Measurements from ENCODE around the gene DIS3L2.
"Not testable (repeated sequence)": the region's sequence is repeated elsewhere in the genome, so short reads cannot be mapped to it uniquely, and the experiment has no call there.

Gene DIS3L2

GRCh38 chr2:232322560-232323327 lies 361.2 kb downstream of the DIS3L2 start:
- no peak for DNase-seq (ENCODE audit: low spot score)

GRCh38 chr2:232323328-232323650 lies 361.8 kb downstream of the DIS3L2 start:
- DNase-seq (ENCODE audit: low spot score), result no peak

- not testable (repeated sequence) for DNase-seq (ENCODE audit: low spot score)
Measured at GRCh38 chr2:232323967-232324366, 362.5 kb downstream of the DIS3L2 start.

GRCh38 chr2:232324778-232325177 lies 363.3 kb downstream of the DIS3L2 start:
- no peak for DNase-seq (ENCODE audit: low spot score)

- DNase-seq (ENCODE audit: low spot score), result no peak
Measured at GRCh38 chr2:232325324-232326273, 364.1 kb downstream of the DIS3L2 start.

DNA sequence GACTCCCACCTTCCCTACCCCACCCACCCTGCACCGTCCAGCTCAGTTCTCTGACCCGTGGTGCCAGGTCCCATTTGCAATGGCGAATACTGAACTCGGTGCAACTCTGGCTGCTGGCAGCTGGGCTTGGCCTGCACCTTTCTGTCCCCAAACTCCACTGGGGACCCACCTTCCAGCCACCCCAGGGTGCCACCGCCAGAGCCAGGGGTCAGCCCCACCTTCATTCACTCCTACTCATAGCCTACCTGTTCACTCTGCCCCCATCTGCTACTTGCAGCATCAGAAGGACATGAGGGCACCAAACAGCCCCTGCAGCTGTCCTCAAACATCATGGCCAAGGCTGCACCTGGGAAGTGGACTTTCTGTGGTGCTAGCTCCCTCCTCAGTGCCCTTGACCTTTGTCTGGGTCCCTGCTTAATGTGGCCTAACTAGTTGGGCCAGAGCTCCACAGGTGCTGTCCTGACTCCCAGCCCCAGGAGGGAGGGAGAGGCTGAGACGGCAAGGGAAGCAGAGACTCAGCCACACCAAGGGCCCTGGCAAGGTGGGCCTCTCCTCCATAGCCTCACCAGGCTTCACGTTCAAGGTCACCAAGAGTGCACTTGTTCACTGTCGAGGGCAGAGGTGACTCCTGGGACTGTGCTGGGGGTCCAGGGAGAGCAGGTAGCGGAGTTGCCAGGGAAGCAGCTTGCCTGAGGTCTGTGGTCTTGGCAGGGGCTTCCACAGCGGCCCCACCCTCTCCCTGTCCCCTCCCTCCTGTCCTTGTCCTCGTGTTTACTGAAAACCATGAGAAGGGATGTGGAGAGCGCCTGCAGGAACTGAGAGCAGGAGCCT lies 365.0 kb downstream of the DIS3L2 start:
- not testable (repeated sequence) for DNase-seq (ENCODE audit: low spot score)

GRCh38 chr2:232327105-232328031 lies 365.9 kb downstream of the DIS3L2 start:
- peak; percentile 81 for DNase-seq (ENCODE audit: low spot score)

GRCh38 chr2:232328032-232328422 lies 366.5 kb downstream of the DIS3L2 start:
- DNase-seq (ENCODE audit: low spot score), result peak; percentile 18

DNA sequence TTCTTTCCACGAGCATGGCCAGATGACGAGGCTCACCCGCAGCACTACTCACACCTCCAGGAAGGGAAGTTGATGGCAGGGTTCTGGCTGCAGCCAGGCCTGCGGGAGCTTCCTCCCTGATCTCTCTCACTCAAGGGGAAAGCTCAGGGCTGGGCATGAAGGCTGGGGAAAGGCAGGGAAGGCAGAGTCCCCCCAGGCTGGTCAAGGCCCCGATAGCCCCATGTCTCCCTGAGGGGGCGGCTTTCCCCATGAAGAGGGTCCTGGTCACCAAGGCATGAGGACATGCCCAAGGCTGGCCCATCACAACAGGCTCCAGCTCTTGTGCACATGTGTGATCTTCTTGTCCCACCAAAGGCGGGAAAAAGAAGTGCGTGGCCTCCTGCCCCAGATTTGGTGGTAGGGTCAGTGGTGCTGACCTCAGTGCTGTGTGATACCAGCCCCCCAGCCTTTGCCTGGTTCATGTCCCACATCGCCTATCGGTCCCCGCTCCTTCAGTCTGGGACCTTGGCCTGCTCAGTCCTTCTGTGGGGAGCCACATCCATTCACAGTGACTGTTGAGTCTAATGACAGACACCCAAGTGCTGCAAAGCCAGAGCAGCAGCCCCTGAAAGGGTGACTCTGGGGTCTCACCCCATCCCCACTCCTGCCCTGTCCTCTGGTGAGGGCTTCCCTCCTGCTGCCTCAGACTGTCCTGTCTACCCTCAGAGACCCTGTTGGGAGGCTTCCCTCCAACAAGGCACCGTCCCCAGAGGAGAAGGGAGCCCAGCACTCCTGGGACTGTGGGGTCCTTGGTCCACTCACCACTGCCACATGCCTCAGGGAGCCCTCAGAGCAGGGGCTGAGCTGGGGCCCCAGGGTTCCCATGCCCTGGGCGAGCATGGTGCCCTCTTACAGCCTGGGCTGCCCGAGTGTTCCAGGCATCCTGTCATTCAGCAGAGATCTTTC lies 367.3 kb downstream of the DIS3L2 start:
- no peak for DNase-seq (ENCODE audit: low spot score)

- no peak for DNase-seq (ENCODE audit: low spot score)
Measured at GRCh38 chr2:232329716-232330067, 368.2 kb downstream of the DIS3L2 start.

DNA sequence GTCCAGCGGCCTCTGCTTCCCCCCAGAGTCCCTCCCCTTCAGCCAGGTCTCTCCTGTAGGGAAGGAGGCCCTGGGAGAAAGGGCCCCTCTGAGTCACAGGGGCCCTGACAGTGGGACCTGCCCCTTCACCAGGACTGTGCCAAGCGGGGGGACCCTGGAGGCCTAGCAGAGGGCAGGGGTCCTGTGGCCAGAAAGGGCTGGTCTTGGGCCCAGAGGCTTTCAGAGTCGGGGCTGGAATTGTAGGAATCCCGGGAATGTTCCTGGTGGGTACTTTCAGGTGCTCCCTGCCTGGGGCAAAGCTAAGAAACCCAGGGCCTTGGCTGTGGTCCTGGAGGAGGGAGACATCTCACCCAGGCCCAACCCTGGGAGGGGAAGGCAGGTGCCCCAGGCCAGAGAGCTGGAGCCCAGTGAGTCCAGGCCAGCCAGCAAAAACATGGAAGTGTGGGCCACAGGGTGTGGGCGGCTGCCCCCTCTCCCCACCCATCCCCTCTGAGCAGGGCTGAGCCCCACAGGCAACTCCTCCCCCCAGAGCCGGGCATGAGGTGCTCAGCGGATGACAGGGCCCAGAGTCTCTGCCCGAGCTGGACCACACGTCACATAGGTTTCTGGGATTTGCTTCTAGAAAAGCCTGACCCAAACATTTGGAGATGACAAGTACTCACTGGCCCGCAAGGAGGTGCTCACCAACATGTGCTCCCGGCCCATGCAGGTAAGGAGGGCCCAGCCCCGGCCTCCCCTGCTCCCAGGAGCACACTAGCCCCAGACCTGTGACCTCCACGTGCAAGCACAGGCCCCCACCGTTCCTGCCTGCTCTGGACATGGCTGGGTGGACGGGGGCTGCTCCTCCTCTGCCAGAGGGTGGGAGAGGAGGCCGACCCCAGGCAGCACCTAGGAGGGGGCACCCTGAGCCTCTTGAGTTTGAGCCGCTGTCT lies 368.8 kb downstream of the DIS3L2 start:
- DNase-seq (ENCODE audit: low spot score), result no peak

DNA sequence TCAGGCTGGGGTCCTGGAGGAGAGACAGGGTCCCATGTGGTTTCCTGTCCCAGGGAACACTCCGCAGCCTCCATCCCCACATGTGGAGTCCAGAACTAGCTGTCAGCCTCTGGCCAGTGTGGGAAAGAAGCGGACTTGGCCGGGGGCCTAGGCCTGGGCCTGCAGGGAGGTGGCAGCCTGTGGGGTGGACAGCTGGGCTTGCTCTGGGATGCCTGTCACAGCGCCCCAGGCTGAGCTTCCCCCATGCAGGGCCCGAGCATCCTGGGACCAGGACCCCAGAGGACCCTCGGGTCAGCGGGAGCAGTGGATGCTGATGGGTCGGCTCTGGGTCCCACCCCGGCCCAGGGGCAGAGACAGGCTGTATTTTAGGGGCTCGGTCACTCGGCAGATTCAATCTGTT lies 369.5 kb downstream of the DIS3L2 start:
- not testable (repeated sequence) for DNase-seq (ENCODE audit: low spot score)

DNA sequence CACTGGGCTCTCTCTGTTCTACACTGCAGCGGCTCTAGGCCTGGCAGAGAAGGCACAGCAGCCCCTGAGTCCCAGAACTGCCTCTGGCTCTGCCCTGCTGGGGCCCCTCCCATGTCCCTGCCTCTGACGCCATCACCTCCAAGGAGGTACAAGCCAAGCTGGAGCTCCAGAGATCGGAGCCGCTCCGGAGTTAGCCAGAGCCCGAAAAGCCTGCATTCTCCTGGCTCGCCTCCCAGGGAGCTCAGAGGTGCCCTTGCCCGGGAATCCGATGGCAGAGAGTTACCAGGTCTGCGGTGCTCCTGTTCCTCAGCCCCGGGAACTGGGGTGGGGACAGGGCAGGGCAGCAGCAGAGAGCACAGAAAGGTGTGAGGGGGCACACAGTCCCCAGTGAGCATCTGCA lies 370.1 kb downstream of the DIS3L2 start:
- DNase-seq (ENCODE audit: low spot score), result not testable (repeated sequence)

DNA sequence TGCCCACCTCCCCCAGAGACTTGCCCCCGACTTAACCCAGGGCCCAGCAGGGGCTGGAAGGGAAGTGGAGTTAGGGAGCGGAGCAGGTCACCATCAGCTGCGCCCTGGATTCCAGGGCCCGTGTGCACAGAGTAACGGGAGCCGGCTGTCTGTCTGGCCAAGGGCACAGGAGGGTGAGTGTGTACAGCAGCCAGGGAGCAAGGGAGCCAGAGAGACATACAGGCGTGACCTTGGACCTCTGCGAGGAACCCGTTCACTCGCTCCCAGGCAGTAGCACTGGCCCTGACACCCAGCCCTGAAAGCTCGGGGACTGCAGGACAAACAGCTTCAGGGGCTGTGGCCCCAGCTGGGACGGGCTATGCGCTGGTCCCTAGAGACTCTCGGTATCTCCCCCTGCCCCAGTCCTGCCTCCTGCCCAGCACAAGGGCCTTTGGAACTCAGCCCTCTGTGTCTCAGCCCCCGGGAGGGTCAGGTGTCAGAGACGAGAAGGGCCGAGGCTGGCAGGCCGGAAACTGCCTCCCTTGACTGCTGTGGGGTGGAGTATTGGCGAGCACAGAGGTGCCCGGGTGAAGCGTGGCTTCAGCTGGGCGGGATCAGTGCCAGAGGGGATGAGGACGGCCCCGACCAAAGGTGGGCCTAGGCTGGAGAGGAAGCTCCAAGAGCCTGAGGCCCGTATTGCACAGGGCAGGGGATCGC lies 370.9 kb downstream of the DIS3L2 start:
- DNase-seq (ENCODE audit: low spot score), result not testable (repeated sequence)

GRCh38 chr2:232332940-232333259 lies 371.4 kb downstream of the DIS3L2 start:
- no peak for DNase-seq (ENCODE audit: low spot score)

GRCh38 chr2:232333361-232334135 lies 372.0 kb downstream of the DIS3L2 start:
- no peak for DNase-seq (ENCODE audit: low spot score)

GRCh38 chr2:232334136-232334884 lies 372.8 kb downstream of the DIS3L2 start:
- DNase-seq (ENCODE audit: low spot score), result not testable (repeated sequence)
